Measurements from ENCODE around the gene NEK3. TPM values are rescaled to one million over a fixed set of nuclear protein-coding genes. Genes with fewer than 3 reads are reported as not detected.
"Not testable (repeated sequence)": the region's sequence is repeated elsewhere in the genome, so short reads cannot be mapped to it uniquely, and the experiment has no call there.

Gene NEK3
- total RNA-seq, 1 donor from 2014 or later, result 3.8 TPM

DNA sequence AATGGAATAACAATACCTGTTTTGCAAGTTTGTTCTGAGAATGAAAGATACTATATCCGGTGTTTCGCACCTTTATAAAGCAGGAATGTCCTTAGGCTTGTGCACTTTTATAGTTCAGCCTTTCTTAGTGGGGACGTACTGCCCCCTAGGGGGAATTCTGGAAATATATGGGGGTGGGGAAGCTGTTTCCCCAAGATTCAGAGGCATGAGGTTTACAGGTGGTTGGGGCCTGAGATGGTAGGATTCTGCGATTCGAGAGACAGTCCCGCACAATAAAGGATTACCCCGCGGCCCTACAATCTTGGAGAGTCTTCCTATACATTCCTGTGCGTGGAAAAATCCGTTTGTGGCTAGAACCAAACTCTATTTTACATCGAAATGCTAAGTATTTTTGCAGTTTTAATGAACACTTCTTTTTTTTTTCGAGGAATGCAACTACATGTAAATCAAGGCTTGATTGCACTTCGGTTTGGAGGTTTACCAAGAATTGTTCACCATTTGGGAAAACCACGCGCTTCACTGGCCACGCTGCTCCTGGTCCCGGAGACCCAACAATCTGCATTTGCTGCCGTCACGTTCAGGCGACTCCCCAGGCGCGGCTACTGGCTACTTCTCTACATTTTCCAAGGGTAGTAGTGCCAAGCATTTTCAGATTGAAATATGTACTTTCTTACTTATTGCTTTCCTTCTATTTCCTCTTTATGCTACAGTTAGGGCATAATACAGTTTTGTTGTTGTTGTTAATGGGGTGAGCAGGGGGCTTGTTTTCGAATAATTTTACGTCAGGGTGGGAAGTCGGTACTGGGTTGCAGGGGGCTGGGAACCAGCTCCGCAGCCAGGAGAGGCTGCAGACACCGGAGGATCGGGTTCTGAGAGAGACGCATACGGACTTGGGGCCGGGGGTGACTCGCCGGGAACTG, 31.4 kb downstream of the NEK3 start:
- DNase-seq (ENCODE audit: low spot score), result peak; percentile 69
- ATAC-seq, result peak; percentile 87

DNA sequence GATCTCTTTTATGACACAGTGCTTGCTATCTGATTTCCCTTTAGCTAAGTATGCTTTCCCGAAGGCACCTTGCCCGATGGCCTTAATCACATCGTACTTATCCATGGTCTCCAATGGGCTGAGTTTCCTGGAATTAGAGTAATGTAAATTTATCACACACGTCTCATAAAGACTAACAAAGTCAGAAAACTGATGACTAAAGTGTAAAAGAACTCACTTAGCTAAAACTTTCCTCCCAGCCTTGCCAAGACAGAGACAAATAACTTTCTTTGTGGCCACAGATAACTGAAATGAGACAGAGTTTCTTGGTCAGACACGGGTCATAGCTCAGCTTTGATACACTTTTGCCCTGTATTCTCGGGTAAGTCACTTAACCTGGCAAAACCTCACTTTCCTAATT, 32.0 kb downstream of the NEK3 start:
- ATAC-seq (no peak), DNase-seq (ENCODE audit: low spot score) (no peak)

GRCh38 chr13:52125547-52125946, 33.9 kb downstream of the NEK3 start:
- DNase-seq (ENCODE audit: low spot score), result no peak
- no peak for ATAC-seq

DNA sequence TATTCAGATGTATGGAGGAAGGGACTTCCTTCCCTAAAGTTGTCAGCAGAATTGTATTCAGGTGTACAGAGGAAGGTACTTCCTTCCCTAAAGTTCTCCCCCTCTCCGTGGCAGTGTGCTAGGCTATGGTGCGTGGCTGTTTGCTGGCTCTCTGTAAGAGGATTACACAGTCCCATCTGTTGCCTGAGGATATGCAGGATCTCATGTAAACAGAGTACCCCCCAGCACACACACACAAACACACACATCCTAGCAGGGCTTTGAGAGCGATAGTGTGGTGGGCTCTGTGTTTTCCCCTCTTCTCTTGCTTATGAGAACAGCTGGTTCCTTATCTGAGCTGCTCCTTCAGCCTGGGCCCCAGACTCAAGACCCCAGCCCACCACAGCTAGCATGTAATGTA, 40.8 kb downstream of the NEK3 start:
- no peak for ATAC-seq

DNA sequence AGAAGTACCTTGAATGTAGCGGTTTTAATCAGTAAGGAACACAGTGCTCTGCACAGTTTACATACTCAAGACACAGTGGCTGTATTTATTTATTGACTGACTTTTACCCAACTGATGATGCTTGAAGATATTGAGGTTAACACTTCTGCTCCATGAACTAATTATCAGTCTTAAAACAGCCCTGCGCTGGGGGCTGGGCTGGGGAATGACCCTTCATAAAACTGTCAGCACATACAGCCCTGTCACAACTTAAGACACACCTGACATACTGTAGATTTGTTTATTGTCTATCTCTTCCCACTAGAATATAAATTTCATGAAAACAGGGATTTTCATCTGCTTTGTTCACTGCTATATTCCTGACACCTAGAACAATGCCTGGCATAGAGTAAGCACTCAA, 41.3 kb downstream of the NEK3 start:
- DNase-seq (ENCODE audit: low spot score) (no peak), ATAC-seq (no peak)

More for the DNA sequence above, 40.8 kb downstream of the NEK3 start:
- DNase-seq (ENCODE audit: low spot score), result no peak

- DNase-seq (ENCODE audit: low spot score) (no peak), ATAC-seq (no peak)
Measured at GRCh38 chr13:52112591-52112990, 46.8 kb downstream of the NEK3 start.

DNA sequence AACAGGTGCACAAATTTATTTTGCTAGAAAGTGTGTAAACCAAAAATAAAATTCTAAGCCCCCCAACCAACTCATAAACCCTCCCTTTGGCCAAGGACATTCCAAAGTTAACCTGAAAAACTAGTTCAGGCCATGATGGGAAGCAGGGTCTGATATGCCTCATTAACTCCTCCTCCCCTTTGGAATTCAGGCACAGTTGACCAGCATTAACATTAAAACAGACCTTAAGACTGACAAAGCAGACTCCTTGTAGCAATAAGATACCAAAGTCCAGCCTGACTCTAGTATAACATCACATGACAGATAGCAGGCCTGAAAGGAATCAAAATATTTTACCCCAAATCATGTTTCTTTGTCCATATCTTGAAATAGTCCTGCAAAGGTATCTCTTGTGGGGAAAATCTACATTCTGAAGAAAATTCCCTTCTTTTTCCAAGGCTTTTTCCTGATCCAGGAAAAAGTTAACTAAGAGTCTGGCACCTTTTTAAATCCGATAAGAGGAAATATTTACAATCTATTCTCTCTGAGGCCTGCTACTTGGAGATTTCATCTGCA, 50.2 kb downstream of the NEK3 start:
- no peak for ATAC-seq
- DNase-seq (ENCODE audit: low spot score), result no peak

GRCh38 chr13:52105841-52106240, 53.6 kb downstream of the NEK3 start:
- no peak for DNase-seq (ENCODE audit: low spot score)
- no peak for ATAC-seq

DNA sequence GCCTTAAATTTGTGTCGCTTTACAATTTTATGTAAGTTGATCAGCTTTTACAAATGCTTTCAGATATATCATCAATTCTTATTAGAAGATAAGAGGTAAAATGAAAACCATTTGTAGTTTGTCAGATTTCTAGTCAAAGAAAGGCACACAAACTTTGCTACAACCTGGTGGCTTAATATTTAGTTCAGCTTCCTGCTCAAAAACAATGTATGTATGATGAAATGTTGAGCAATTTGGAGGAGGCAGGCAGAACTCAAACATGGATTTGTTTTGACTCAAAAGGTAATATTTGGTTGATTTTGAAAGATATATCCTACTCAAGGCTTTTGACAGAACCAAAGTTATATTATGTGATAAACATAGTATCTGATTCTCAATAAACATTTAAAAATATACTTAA, 54.8 kb downstream of the NEK3 start:
- no peak for ATAC-seq

GRCh38 chr13:52103386-52103785, 56.0 kb downstream of the NEK3 start:
- ATAC-seq (no peak), DNase-seq (ENCODE audit: low spot score) (no peak)

More for the DNA sequence above, 54.8 kb downstream of the NEK3 start:
- no peak for DNase-seq (ENCODE audit: low spot score)

- DNase-seq (ENCODE audit: low spot score); ATAC-seq: not testable (repeated sequence)
Measured at GRCh38 chr13:52102423-52102822, 57.0 kb downstream of the NEK3 start.

DNA sequence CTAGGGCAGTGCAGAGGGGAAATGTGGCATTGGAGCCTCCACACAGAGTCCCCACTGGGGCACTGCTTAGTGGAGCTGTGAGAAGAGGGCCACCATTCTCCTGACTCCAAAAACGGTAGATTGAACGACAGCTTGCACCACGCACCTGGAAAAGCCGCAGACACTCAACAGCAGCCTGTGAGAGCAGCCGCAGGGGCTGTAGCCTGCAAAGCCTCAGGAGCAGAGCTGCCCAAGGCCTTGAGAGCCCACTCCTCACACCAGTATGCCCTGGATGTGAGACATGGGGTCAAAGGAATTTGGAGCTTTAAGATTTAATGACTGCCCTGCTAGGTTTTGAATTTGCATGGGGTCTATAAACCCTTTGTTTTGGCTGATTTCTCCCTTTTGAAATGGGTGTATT, 62.2 kb downstream of the NEK3 start:
- no peak for ATAC-seq

DNA sequence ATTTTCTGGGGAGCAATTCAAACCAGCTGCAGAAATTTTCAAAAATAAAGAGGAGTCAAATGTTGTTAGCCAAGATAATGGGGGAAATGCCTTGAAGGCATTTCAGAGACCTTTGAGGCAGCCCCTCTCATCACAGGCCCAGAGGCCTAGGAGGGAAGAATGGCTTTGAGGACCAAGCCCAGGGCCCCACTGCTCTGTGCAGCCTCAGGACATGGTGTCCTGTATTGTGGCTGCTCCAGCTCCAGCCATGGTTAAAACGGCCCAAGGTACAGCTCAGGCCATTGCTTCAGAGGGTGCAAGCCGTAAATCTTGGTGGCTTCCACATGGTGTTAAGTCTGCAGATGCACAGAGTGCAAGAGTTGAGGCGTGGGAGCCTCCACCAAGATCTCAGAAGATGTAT, 62.6 kb downstream of the NEK3 start:
- DNase-seq (ENCODE audit: low spot score) (no peak), ATAC-seq (no peak)

More for the DNA sequence above, 62.2 kb downstream of the NEK3 start:
- DNase-seq (ENCODE audit: low spot score), result no peak

DNA sequence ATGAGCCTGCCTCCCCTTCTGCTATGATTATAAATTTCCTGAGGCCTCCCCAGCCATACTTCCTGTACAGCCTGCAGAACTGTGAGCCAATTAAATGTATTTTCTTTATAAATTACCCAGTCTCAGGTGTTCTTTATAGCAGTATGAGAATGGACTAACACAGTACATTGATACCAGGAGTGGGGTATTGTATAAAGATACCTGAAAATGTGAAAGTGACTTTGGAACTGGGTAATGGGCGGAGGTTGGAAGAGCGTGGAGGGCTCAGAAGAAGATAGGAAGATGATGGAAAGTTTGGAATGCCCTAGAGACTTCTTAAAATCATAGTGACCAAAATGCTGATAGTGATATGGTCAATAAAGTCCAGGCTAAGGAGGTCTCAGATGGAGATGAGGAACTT, 63.3 kb downstream of the NEK3 start:
- ATAC-seq (no peak), DNase-seq (ENCODE audit: low spot score) (no peak)

DNA sequence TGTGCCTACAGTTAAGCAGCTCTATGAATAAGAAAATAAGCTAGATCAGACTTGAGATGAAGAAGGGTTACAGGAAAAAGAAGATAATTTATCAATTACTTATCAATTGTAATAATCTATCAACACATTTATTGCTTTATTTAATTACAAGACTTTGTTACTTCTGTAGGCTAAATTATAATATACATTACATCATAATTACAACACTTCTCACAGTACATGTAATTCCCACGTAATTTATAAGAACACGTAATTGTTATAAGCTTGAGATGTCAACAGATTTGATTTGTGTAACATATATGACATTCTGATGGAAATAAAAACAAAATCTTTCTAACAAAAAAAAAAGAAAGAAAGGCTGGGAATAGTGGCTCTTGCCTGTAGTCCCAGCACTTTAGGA, 67.3 kb downstream of the NEK3 start:
- DNase-seq (ENCODE audit: low spot score) (no peak), ATAC-seq (no peak)

GRCh38 chr13:52091473-52091872, 67.9 kb downstream of the NEK3 start:
- DNase-seq (ENCODE audit: low spot score) (no peak), ATAC-seq (no peak)

GRCh38 chr13:52085421-52085820, 74.0 kb downstream of the NEK3 start:
- no peak for DNase-seq (ENCODE audit: low spot score)

GRCh38 chr13:52084981-52085380, 74.4 kb downstream of the NEK3 start:
- ATAC-seq; DNase-seq (ENCODE audit: low spot score): not testable (repeated sequence)

More at GRCh38 chr13:52085421-52085820, 74.0 kb downstream of the NEK3 start:
- ATAC-seq, result no peak
